Colonic mucosa (tissue), 4 donors: Measurements from ENCODE around the gene MCTP2. TPM values are rescaled to one million over a fixed set of nuclear protein-coding genes. Genes with fewer than 3 reads are reported as not detected.

Experiments
- DNase-seq: peaks from one replicate; pipeline ENCODE4 v3.0.0-alpha.2; 2020
- H3K27ac ChIP-seq: fragments of 200-600 bp; one replicate; pipeline ENCODE4 v1.8.0; 2021
- H3K27me3 ChIP-seq: fragments of 200-600 bp; one replicate; pipeline ENCODE4 v1.8.0; 2021
- H3K36me3 ChIP-seq: fragments of 200-600 bp; one replicate; pipeline ENCODE4 v1.8.0; 2021
- H3K4me1 ChIP-seq: fragments of 200-600 bp; one replicate; pipeline ENCODE4 v1.8.0; 2021; ENCODE audit warnings: mild to moderate bottlenecking
- H3K4me3 ChIP-seq: fragments of 200-600 bp; one replicate; pipeline ENCODE4 v1.8.0; 2021
- H3K9ac ChIP-seq, 2 donors: one replicate each; pipeline ENCODE4 v1.7.0; 2013; ENCODE audit warnings: control low read depth in 2 of 2, low read depth in 2 of 2, low read length in 2 of 2
- H3K9me3 ChIP-seq: fragments of 200-600 bp; one replicate; pipeline ENCODE4 v1.8.0; 2021
- intact Hi-C: fragments of 100-400 bp; cut with DNase I; formaldehyde crosslinking; loops from one replicate; pipeline ENCODE4 v1.14.1; 2022
- total RNA-seq, 2 donors: library from RNA; stranded (reverse); fragmentation: NEBNext Ultra II Directional in 1 of 2; extraction: Animal tissue kit (Norgen Biotek cat#: 25700) in 1 of 2; gene quantifications; one replicate each; pipeline ENCODE4 v1.2.1, GENCODE V29; 2021
- TF ChIP-seq, protein P1 (sequence below): fragments of 200-600 bp; IDR thresholded peaks from one replicate; pipeline ENCODE4 v1.8.0; 2022; ENCODE audit warnings: antibody characterized with exemption, mild to moderate bottlenecking
- donor health status: healthy.
- donor health status: DM: no; HTN: no; CAD: no.
- donor health status: DM: no; HTN: no; CAD: no.

The MCTP2 gene
- total RNA-seq, 2 donors from 2014 or later: 56.4 to 88.3 TPM

DNA sequence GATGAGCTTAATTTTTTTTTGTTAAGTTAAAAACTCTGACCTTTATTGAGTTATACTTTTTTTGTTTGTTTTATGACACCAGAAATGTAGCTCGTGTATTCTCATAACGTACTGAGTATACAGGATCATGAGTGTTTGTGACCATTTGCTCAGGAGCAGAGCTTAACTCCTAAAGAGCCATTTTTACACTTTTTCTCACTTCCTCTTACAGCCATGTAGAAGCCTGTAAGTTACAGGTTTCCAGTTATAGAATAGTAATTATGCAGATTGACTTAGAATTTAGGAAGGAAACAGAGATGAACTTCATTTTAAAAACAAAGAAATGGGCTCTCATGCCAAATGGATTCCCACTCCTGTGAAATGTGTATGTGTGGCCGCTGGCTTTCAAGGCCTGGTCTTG lies 151.7 kb downstream of the MCTP2 start:
- intact Hi-C loops: no loop called here
- TF ChIP-seq, protein P1, sequence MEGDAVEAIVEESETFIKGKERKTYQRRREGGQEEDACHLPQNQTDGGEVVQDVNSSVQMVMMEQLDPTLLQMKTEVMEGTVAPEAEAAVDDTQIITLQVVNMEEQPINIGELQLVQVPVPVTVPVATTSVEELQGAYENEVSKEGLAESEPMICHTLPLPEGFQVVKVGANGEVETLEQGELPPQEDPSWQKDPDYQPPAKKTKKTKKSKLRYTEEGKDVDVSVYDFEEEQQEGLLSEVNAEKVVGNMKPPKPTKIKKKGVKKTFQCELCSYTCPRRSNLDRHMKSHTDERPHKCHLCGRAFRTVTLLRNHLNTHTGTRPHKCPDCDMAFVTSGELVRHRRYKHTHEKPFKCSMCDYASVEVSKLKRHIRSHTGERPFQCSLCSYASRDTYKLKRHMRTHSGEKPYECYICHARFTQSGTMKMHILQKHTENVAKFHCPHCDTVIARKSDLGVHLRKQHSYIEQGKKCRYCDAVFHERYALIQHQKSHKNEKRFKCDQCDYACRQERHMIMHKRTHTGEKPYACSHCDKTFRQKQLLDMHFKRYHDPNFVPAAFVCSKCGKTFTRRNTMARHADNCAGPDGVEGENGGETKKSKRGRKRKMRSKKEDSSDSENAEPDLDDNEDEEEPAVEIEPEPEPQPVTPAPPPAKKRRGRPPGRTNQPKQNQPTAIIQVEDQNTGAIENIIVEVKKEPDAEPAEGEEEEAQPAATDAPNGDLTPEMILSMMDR: no peak
- no peaks in the 10 kb centered on the region for H3K9me3 ChIP-seq
- H3K4me1 ChIP-seq: no peaks in the 10 kb centered on the region
- H3K27me3 ChIP-seq: no peaks in the 10 kb centered on the region
- H3K9ac ChIP-seq: no peak overlapping the region
- H3K36me3 ChIP-seq: no peaks in the 10 kb centered on the region
- DNase-seq: no peak
- no peak overlapping the region for H3K27ac ChIP-seq
- no peak overlapping the region for H3K4me3 ChIP-seq

DNA sequence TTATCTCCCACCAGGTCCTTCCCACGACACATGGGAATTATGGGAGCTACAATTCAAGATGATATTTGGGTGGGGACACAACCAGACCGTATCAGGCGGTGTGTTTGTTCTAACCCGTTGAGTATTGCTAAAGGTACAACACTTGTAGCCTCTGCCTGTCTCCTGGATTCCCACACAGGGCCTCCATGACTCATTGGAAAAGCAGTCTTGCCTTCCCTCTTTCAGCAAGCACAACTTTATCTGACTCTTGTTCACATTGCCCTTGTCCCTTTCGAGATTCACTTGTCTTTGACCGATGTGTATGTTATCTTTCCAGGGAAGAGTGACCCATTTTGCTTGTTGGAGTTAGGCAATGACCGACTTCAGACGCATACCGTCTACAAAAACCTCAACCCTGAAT lies 152.3 kb downstream of the MCTP2 start:
- intact Hi-C loops: no loop called here
- Histone ChIP-seq H3K27me3 (no peaks in the 10 kb centered on the region), H3K9me3 (no peaks in the 10 kb centered on the region), H3K4me1 (no peaks in the 10 kb centered on the region), H3K36me3 (no peaks in the 10 kb centered on the region), H3K4me3 (no peak overlapping the region), H3K27ac (no peak overlapping the region), H3K9ac (no peak overlapping the region)
- TF ChIP-seq, protein P1: no peak
- no peak for DNase-seq

DNA sequence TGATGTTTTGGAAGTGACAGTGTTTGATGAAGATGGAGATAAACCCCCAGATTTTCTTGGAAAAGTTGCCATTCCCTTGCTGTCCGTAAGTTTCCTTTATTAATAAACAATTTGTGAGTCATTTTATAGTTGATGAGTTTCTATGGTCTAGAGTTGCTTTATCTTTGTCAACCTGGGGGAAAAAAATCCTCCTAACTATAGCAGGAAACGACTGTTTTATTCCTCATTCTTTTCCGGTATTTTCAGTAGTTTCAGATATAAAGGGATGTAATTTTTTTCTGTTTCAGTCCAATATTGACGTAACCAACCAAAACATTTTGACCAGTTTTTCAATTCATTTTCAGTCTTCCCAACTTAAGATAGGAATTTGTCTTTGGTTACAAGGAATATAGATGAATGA lies 154.1 kb downstream of the MCTP2 start:
- H3K9ac ChIP-seq: no peak overlapping the region
- TF ChIP-seq, protein P1: no peak
- no peak overlapping the region for H3K27ac ChIP-seq
- no peak for DNase-seq
- H3K27me3 ChIP-seq: no peaks in the 10 kb centered on the region
- intact Hi-C loops: no loop called here
- H3K4me1 ChIP-seq: no peaks in the 10 kb centered on the region
- H3K4me3 ChIP-seq: no peak overlapping the region
- H3K9me3 ChIP-seq: no peaks in the 10 kb centered on the region
- no peaks in the 10 kb centered on the region for H3K36me3 ChIP-seq

DNA sequence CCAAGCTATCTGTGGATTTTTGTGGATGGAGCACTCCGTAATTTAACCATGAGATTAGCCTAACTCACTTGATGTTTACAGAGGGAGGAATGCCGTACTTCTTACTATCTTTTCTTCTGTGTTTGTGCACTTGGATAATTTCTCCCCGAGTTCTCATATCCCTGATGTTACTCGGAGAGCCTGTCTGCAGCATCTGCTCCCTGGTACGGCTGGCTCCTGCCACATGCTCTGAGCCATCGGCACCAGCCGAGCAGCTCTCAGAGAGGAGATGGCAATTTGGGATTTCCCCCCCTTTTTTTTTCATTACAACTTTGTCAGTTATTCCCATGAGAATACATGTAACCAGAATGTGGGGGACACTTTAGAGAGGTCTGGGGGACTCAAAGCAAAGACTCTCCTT lies 155.0 kb downstream of the MCTP2 start:
- Histone ChIP-seq H3K36me3 (no peaks in the 10 kb centered on the region), H3K9me3 (no peaks in the 10 kb centered on the region), H3K27me3 (no peaks in the 10 kb centered on the region), H3K4me1 (no peaks in the 10 kb centered on the region), H3K4me3 (no peak overlapping the region), H3K9ac (no peak overlapping the region), H3K27ac (no peak overlapping the region)
- intact Hi-C loops: no loop called here
- TF ChIP-seq, protein P1: no peak
- no peak for DNase-seq

DNA sequence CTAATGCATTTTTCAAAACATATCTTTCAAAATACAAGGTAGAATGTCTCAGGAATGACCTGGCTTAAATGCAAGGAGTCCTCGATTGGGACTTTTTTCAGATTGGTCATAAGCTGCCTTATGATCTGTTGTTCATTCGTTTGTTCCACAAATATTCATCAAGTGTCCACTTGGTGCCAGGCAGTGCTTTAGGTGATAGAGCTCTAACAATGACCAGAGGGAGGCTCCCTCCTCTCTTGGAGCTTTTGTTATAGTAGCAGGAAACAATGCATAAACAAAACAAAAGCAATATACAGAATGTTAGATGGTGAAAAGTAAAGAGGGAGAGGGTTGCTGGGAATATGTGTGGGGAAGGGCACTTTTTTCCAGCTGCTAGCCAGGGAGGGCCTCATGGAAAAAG lies 156.1 kb downstream of the MCTP2 start:
- H3K9me3 ChIP-seq: no peaks in the 10 kb centered on the region
- no peaks in the 10 kb centered on the region for H3K36me3 ChIP-seq
- no peak for DNase-seq
- H3K4me3 ChIP-seq: no peak overlapping the region
- intact Hi-C loops: no loop called here
- no peaks in the 10 kb centered on the region for H3K4me1 ChIP-seq
- H3K27ac ChIP-seq: no peak overlapping the region
- H3K27me3 ChIP-seq: no peaks in the 10 kb centered on the region
- TF ChIP-seq, protein P1: no peak
- H3K9ac ChIP-seq: no peak overlapping the region
